Lower leg skin (tissue), 4 donors: Measurements from ENCODE around the gene RAD52. TPM values are rescaled to one million over a fixed set of nuclear protein-coding genes. Genes with fewer than 3 reads are reported as not detected.

Experiments used
- DNase-seq, 2 donors: peaks; one replicate each; pipeline ENCODE4 v3.0.0-alpha.2; 2019; ENCODE audit warnings: low spot score in 2 of 2
- H3K4me3 ChIP-seq: fragments of 200-600 bp; sonication (generic); 2 replicates; pipeline ENCODE4 v1.5.1; 2017; ENCODE audit warnings: mild to moderate bottlenecking, low read depth; ENCODE audit not compliant: poor library complexity, severe bottlenecking
- CTCF ChIP-seq, 3 donors: fragments of 450-650 bp; IDR thresholded peaks; one replicate each; pipeline ENCODE4 v1.5.1; 2016; ENCODE audit warnings: antibody characterized with exemption in 3 of 3, mild to moderate bottlenecking in 3 of 3, moderate library complexity in 2 of 3
- POLR2A ChIP-seq, 2 donors: fragments of 450-650 bp; IDR thresholded peaks; one replicate each; pipeline ENCODE4 v1.6.1; 2016 to 2017; ENCODE audit warnings: antibody characterized with exemption in 2 of 2, mild to moderate bottlenecking in 1 of 2, moderate library complexity in 1 of 2
- WGBS, 2 donors: methylation state at CpG; one replicate each; pipeline ENCODE4 v1.1.5; 2018; 5-methylcytosine and 5-hydroxymethylcytosine counted together
- intact Hi-C: fragments of 100-400 bp; cut with DNase I; formaldehyde crosslinking; loops from one replicate; pipeline ENCODE4 v1.15.0; 2023; ENCODE audit warnings: low total_unique reads
- total RNA-seq, 4 donors: library from RNA; depleted of rRNA; stranded (reverse); fragments of >200 nt; gene quantifications; one replicate each; pipeline ENCODE4 v1.1.0, GENCODE V29; 2016

RAD52 gene
- total RNA-seq, 4 donors from 2014 or later, result 6.2 to 16.7 (median 12.1) TPM

GRCh38 chr12:981961-982360, 32.5 kb upstream of the RAD52 start:
- DNase-seq, result no peak
- TF ChIP-seq CTCF (IDR thresholded peaks at IDR 0.05) (no peak), POLR2A (IDR thresholded peaks at IDR 0.05) (no peak)
- 73 to 83% methylated on average over 3 of the region's 3 CpGs for WGBS, 2 donors
- H3K4me3 ChIP-seq, result no peak overlapping the region
- intact Hi-C loops, result no loop called here

- WGBS, 2 donors, result 90 to 93% methylated on average over 8 of the region's 8 CpGs
- intact Hi-C loops, result no loop called here
- H3K4me3 ChIP-seq, result no peak overlapping the region
- no peak for DNase-seq
- TF ChIP-seq POLR2A (IDR thresholded peaks at IDR 0.05) (no peak), CTCF (IDR thresholded peaks at IDR 0.05) (no peak)
Measured at GRCh38 chr12:981176-981828, 31.8 kb upstream of the RAD52 start.

GRCh38 chr12:979349-979748, 29.9 kb upstream of the RAD52 start:
- H3K4me3 ChIP-seq, result no peak overlapping the region
- TF ChIP-seq CTCF (IDR thresholded peaks at IDR 0.05), result no peak
- no peak for TF ChIP-seq POLR2A (IDR thresholded peaks at IDR 0.05)
- intact Hi-C loops, result no loop called here
- no peak for DNase-seq
- 83% methylated on average over 5 of the region's 5 CpGs for WGBS, 2 donors

GRCh38 chr12:977156-977555, 27.7 kb upstream of the RAD52 start:
- no peak for DNase-seq
- 87 to 95% methylated on average over 4 of the region's 4 CpGs for WGBS, 2 donors
- intact Hi-C loops, result no loop called here
- H3K4me3 ChIP-seq, result no peak overlapping the region
- TF ChIP-seq CTCF (IDR thresholded peaks at IDR 0.05), result no peak
- no peak for TF ChIP-seq POLR2A (IDR thresholded peaks at IDR 0.05)

- DNase-seq, result no peak
- no peak for TF ChIP-seq POLR2A (IDR thresholded peaks at IDR 0.05)
- no peak for TF ChIP-seq CTCF (IDR thresholded peaks at IDR 0.05)
- intact Hi-C loops, result no loop called here
- WGBS, 2 donors, result 79 to 81% methylated on average over 6 of the region's 6 CpGs
- H3K4me3 ChIP-seq, result no peak overlapping the region
Measured at GRCh38 chr12:976644-977043, 27.1 kb upstream of the RAD52 start.

- intact Hi-C loops, result no loop called here
- TF ChIP-seq POLR2A (IDR thresholded peaks at IDR 0.05) (no peak), CTCF (IDR thresholded peaks at IDR 0.05) (no peak)
- WGBS, 2 donors, result 89 to 92% methylated on average over 4 of the region's 4 CpGs
- no peak for DNase-seq
- no peak overlapping the region for H3K4me3 ChIP-seq
Measured at GRCh38 chr12:974271-974862, 24.9 kb upstream of the RAD52 start.
